ENCODE measurements around the gene NCAPH2. TPM values are rescaled to one million over a fixed set of nuclear protein-coding genes. Genes with fewer than 3 reads are reported as not detected.

The NCAPH2 gene
- total and polyA plus RNA-seq, 2 of the 8 experiments (the other 6 are each of a cell fraction or from before 2014, with no cell fraction given): 62.2 to 81.6 TPM

- TF ChIP-seq E2F6 (IDR thresholded peaks at IDR 0.05) (no peak), SIX5 (IDR thresholded peaks at IDR 0.05; ENCODE audit: low read depth, low read length) (no peak), CHD7 (IDR thresholded peaks at IDR 0.05; ENCODE audit: insufficient replicate concordance, low read length) (no peak)
Observed at GRCh38 chr22:50465066-50465930, 42.7 kb upstream of the NCAPH2 start (continued).

Data from H1 (cell line).